Neural cell (in vitro differentiated cells): ENCODE results near the gene FXYD4. TPM values are rescaled to one million over a fixed set of nuclear protein-coding genes. Genes with fewer than 3 reads are reported as not detected.

Experiments used
- H2AFZ ChIP-seq: fragments of 200-600, 300-800 bp; sonication (generic), shearing (Covaris generic); 2 replicates; pipeline ENCODE4 v1.6.0; 2014; ENCODE audit warnings: low read depth, mild to moderate bottlenecking, antibody characterized with exemption, low read length, moderate library complexity
- H3F3A ChIP-seq: fragments of 200-600 bp; shearing (Covaris generic); 2 replicates; pipeline ENCODE4 v1.6.1; 2016; ENCODE audit warnings: mild to moderate bottlenecking, moderate library complexity, mixed read lengths, antibody characterized with exemption, low read length; ENCODE audit not compliant: insufficient read depth, poor library complexity, severe bottlenecking
- H3K27ac ChIP-seq: fragments of 200-600, 300-800 bp; sonication (generic), shearing (Covaris generic); 2 replicates; pipeline ENCODE4 v1.5.1; 2014; ENCODE audit warnings: mild to moderate bottlenecking, low read length, moderate library complexity
- H3K27me3 ChIP-seq: fragments of 300-800, 200-600 bp; sonication (generic), shearing (Covaris generic); 2 replicates; pipeline ENCODE4 v1.6.0; 2014; ENCODE audit warnings: mild to moderate bottlenecking, low read depth, low read length, moderate library complexity; ENCODE audit not compliant: insufficient read depth
- H3K36me3 ChIP-seq: fragments of 300-800, 200-600 bp; sonication (generic), shearing (Covaris generic); 2 replicates; pipeline ENCODE4 v1.5.1; 2014; ENCODE audit warnings: mild to moderate bottlenecking, antibody characterized with exemption, low read length, moderate library complexity; ENCODE audit not compliant: insufficient read depth
- H3K4me2 ChIP-seq: fragments of 300-800, 200-600 bp; sonication (generic), shearing (Covaris generic); 2 replicates; pipeline ENCODE4 v1.6.0; 2014; ENCODE audit warnings: mild to moderate bottlenecking, low read length
- H3K4me3 ChIP-seq: fragments of 300-800, 200-600 bp; sonication (generic), shearing (Covaris generic); 2 replicates; pipeline ENCODE4 v1.5.1; 2014; ENCODE audit warnings: mild to moderate bottlenecking, low read length, moderate library complexity
- H3K79me2 ChIP-seq: fragments of 200-600 bp; shearing (Covaris generic); replicated peaks from 2 replicates; pipeline ENCODE4 v1.6.0; 2014; ENCODE audit warnings: mild to moderate bottlenecking, low read length, moderate library complexity; ENCODE audit not compliant: insufficient read depth
- H3K9ac ChIP-seq: fragments of 300-800, 200-600 bp; sonication (generic), shearing (Covaris generic); 2 replicates; pipeline ENCODE4 v1.6.1; 2016; ENCODE audit warnings: mild to moderate bottlenecking, low read length, mixed read lengths
- H3K9me2 ChIP-seq: fragments of 200-600 bp; shearing (Covaris generic); 2 replicates; pipeline ENCODE4 v1.6.1; 2016; ENCODE audit warnings: mild to moderate bottlenecking, low read length, mixed read lengths; ENCODE audit not compliant: insufficient read depth
- H3K9me3 ChIP-seq: fragments of 200-600, 300-800 bp; sonication (generic), shearing (Covaris generic); 2 replicates; pipeline ENCODE4 v1.6.1; 2016; ENCODE audit warnings: mild to moderate bottlenecking, mixed run types, low read length, moderate library complexity, mixed read lengths
- H4K20me1 ChIP-seq: fragments of 200-600 bp; shearing (Covaris generic); 2 replicates; pipeline ENCODE4 v1.6.1; 2016; ENCODE audit warnings: mild to moderate bottlenecking, mixed run types; ENCODE audit not compliant: insufficient read depth
- EP300 ChIP-seq: fragments of 450-650 bp; conservative IDR thresholded peaks from 2 replicates; pipeline ENCODE4 v1.6.1; 2014; ENCODE audit warnings: antibody characterized with exemption, mild to moderate bottlenecking, moderate library complexity; ENCODE audit not compliant: poor library complexity, severe bottlenecking
- EZH2 ChIP-seq: fragments of 200-600, 300-800 bp; shearing (Covaris generic), sonication (generic); IDR thresholded peaks from 2 replicates; pipeline ENCODE4 v1.6.1; 2014; ENCODE audit warnings: antibody characterized with exemption, low read length, borderline replicate concordance, mild to moderate bottlenecking; ENCODE audit not compliant: insufficient read depth, poor library complexity, severe bottlenecking
- MXI1 ChIP-seq: fragments of 450-650 bp; conservative IDR thresholded peaks from 2 replicates; pipeline ENCODE4 v1.6.1; 2014; ENCODE audit warnings: antibody characterized with exemption, mild to moderate bottlenecking; ENCODE audit not compliant: poor library complexity, severe bottlenecking
- POLR2AphosphoS5 ChIP-seq: IDR thresholded peaks from 2 replicates; pipeline ENCODE4 v1.6.1; 2012
- RAD21 ChIP-seq: fragments of 450-650 bp; conservative IDR thresholded peaks from 2 replicates; pipeline ENCODE4 v1.6.1; 2014; ENCODE audit warnings: antibody characterized with exemption, mild to moderate bottlenecking, moderate library complexity
- SMC3 ChIP-seq: fragments of 450-650 bp; conservative IDR thresholded peaks from 2 replicates; pipeline ENCODE4 v1.6.1; 2014; ENCODE audit warnings: antibody characterized with exemption, mild to moderate bottlenecking, moderate library complexity; ENCODE audit not compliant: poor library complexity
- TAF1 ChIP-seq: IDR thresholded peaks from 2 replicates; pipeline ENCODE4 v1.6.1; 2012; ENCODE audit warnings: low read depth
- polyA plus RNA-seq: library from polyadenylated mRNA; depleted of rRNA; stranded (reverse); fragments of >200 nt; gene quantifications from 2 replicates; pipeline ENCODE4 v1.2.3, GENCODE V29; 2014
- TF ChIP-seq, protein P1 (sequence below): fragments of 450-650 bp; IDR thresholded peaks from 2 replicates; pipeline ENCODE4 v1.5.1; 2014; ENCODE audit warnings: antibody characterized with exemption, mild to moderate bottlenecking, moderate library complexity; ENCODE audit not compliant: poor library complexity, severe bottlenecking
- TF ChIP-seq, protein P2 (sequence below): IDR thresholded peaks from 2 replicates; pipeline ENCODE4 v1.6.1; 2012; ENCODE audit warnings: borderline replicate concordance

FXYD4 gene
- polyA plus RNA-seq, 1 donor from 2014 or later: not detected

DNA sequence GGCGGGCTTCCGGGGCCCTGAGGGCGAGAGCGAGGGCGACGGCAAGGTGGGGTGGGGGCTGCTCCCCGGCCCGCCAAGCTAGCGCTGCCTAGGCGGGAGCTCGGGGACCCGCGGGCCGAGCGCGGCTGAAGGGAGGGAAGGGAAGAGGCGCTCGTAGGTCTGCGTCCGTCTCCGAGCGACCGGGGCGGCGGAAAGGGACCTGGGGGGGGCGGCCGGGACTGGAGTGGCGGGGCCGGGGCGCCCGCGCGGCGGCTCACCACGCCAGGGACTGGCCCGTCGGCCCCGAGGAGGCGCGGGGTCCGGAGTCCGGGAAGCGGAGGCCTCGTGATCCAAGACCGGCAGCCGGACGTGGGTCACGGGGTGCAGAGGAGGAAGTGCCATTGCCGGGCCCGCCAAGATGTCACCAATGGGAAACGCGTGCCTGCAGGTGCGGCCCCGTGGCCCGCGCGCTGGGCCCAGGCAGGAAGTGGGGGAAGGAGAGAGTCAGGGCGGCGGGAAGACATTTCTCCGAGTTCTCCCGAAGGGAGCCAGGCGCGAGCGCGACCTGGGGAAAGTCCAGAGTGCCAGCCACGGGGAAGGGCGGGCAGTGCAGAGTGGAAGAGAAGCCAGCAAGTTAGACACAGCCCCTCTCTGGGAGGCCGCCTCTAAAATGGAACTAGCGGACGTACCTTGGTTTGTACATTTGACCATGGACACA lies 25.6 kb downstream of the FXYD4 start:
- H3K79me2 ChIP-seq: peaks cover 45% of the 10 kb centered on the region
- no peaks in the 10 kb centered on the region for H3F3A ChIP-seq
- H3K9ac ChIP-seq: peak overlapping the region; percentile 59
- no peaks in the 10 kb centered on the region for H4K20me1 ChIP-seq
- H3K9me3 ChIP-seq: no peaks in the 10 kb centered on the region
- H3K27me3 ChIP-seq: no peaks in the 10 kb centered on the region
- H3K36me3 ChIP-seq: no peaks in the 10 kb centered on the region
- H2AFZ ChIP-seq: no peak overlapping the region
- TF ChIP-seq EZH2 (no peak), MXI1 (peak; percentile 25)
- H3K4me3 ChIP-seq: peak overlapping the region; percentile 68
- no peaks in the 10 kb centered on the region for H3K9me2 ChIP-seq
- no peak overlapping the region for H3K4me2 ChIP-seq
- H3K27ac ChIP-seq: peak overlapping the region; percentile 28

DNA sequence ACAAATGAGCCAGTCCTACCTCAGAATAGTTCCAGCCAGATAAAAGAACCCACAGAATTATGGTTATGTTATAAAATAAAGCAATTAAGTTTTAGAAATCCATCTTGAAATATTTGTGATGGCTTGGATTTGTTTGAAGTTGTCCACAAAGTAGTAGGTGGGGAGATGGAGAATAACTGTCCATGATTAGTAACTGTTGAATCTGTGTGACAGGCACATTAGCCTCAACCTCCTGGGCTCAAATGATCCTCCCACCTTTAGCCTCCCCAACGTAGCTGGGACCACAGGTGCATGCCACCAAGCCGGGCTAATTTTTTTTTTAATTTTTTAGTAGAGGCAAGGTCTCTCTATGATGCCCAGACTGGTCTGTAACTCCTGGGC lies 27.5 kb downstream of the FXYD4 start:
- H4K20me1 ChIP-seq: no peaks in the 10 kb centered on the region
- no peak overlapping the region for H3K27ac ChIP-seq
- no peak overlapping the region for H2AFZ ChIP-seq
- no peaks in the 10 kb centered on the region for H3K27me3 ChIP-seq
- TF ChIP-seq TAF1: no peak
- TF ChIP-seq MXI1: no peak
- TF ChIP-seq SMC3: no peak
- no peak for TF ChIP-seq EZH2
- no peak for TF ChIP-seq EP300
- H3K4me2 ChIP-seq: no peak overlapping the region
- no peaks in the 10 kb centered on the region for H3K36me3 ChIP-seq
- no peaks in the 10 kb centered on the region for H3K9me3 ChIP-seq
- no peaks in the 10 kb centered on the region for H3K9me2 ChIP-seq
- H3K9ac ChIP-seq: no peak overlapping the region
- H3K79me2 ChIP-seq: peaks cover 62% of the 10 kb centered on the region
- H3K4me3 ChIP-seq: no peak overlapping the region
- H3F3A ChIP-seq: no peaks in the 10 kb centered on the region

DNA sequence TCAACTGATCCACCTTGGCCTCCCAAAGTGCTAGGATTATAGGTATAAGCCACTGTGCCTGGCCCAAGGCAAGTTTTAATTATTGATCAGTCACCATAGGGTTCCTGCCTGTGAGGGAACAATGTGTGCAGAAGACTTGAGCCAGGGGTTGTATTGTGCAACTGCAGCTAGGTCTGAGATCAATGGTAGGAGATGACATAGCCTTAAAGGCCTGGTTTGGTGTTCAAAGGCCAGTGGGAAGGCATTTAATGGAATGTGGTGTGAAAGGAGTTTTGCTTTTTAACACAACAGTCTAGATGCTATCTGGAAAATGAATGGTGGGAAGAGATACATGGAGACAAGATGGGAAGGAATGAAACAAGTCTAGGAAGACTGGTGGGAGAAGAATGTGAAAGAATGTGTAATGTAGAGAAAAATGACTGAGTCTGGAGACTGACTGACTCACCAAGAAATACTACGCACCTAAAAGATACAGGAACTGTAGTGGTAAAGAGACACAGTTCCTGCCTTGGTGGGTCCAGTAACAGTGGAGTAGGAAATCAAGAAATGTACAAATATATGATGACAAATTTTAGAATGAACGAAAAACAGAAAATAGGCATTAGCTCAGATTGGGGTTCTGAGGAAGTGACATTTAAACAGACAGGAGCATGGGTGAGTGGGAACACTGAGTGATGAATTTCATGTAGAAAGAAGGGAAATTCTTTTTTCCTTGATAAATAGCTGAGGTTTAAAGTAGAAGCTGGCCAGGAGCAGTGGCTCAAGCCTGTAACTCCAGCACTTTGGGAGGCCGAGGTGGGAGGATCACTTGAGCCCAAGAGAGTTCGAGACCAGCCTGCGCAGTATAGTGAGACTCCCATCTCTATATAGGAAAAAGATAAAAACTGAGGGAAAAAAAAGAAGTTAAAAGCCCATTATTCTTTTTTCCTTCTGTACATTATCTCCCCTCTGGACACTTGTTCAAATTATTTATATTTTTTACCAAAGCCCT lies 28.2 kb downstream of the FXYD4 start:
- Histone ChIP-seq H3F3A (no peaks in the 10 kb centered on the region), H3K36me3 (no peaks in the 10 kb centered on the region), H3K4me2 (no peak overlapping the region), H4K20me1 (no peaks in the 10 kb centered on the region), H3K9me2 (no peaks in the 10 kb centered on the region), H2AFZ (no peak overlapping the region), H3K9ac (no peak overlapping the region), H3K79me2 (peaks cover 62% of the 10 kb centered on the region), H3K27ac (no peak overlapping the region), H3K9me3 (no peaks in the 10 kb centered on the region), H3K4me3 (no peak overlapping the region), H3K27me3 (no peaks in the 10 kb centered on the region)
- TF ChIP-seq EZH2 (no peak), EP300 (no peak), MXI1 (no peak), RAD21 (no peak), POLR2AphosphoS5 (no peak), SMC3 (no peak), TAF1 (no peak)
- TF ChIP-seq, protein P1, sequence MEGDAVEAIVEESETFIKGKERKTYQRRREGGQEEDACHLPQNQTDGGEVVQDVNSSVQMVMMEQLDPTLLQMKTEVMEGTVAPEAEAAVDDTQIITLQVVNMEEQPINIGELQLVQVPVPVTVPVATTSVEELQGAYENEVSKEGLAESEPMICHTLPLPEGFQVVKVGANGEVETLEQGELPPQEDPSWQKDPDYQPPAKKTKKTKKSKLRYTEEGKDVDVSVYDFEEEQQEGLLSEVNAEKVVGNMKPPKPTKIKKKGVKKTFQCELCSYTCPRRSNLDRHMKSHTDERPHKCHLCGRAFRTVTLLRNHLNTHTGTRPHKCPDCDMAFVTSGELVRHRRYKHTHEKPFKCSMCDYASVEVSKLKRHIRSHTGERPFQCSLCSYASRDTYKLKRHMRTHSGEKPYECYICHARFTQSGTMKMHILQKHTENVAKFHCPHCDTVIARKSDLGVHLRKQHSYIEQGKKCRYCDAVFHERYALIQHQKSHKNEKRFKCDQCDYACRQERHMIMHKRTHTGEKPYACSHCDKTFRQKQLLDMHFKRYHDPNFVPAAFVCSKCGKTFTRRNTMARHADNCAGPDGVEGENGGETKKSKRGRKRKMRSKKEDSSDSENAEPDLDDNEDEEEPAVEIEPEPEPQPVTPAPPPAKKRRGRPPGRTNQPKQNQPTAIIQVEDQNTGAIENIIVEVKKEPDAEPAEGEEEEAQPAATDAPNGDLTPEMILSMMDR: no peak
- TF ChIP-seq, protein P2, sequence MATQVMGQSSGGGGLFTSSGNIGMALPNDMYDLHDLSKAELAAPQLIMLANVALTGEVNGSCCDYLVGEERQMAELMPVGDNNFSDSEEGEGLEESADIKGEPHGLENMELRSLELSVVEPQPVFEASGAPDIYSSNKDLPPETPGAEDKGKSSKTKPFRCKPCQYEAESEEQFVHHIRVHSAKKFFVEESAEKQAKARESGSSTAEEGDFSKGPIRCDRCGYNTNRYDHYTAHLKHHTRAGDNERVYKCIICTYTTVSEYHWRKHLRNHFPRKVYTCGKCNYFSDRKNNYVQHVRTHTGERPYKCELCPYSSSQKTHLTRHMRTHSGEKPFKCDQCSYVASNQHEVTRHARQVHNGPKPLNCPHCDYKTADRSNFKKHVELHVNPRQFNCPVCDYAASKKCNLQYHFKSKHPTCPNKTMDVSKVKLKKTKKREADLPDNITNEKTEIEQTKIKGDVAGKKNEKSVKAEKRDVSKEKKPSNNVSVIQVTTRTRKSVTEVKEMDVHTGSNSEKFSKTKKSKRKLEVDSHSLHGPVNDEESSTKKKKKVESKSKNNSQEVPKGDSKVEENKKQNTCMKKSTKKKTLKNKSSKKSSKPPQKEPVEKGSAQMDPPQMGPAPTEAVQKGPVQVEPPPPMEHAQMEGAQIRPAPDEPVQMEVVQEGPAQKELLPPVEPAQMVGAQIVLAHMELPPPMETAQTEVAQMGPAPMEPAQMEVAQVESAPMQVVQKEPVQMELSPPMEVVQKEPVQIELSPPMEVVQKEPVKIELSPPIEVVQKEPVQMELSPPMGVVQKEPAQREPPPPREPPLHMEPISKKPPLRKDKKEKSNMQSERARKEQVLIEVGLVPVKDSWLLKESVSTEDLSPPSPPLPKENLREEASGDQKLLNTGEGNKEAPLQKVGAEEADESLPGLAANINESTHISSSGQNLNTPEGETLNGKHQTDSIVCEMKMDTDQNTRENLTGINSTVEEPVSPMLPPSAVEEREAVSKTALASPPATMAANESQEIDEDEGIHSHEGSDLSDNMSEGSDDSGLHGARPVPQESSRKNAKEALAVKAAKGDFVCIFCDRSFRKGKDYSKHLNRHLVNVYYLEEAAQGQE: no peak
